Liver (tissue), 3 donors: ENCODE data around the gene RIOX2.

ENCODE experiments used
- EGR1 ChIP-seq, 2 donors: IDR thresholded peaks; 2 replicates each; pipeline ENCODE4 v1.6.1; 2016 to 2018; ENCODE audit warnings: antibody characterized with exemption in 2 of 2, low read depth in 2 of 2
- JUND ChIP-seq, 2 donors: IDR thresholded peaks; 2 replicates each; pipeline ENCODE4 v1.6.1; 2016; ENCODE audit warnings: antibody characterized with exemption in 2 of 2
- RAD21 ChIP-seq, 2 donors: IDR thresholded peaks; 2 replicates each; pipeline ENCODE4 v1.6.1; 2016; ENCODE audit warnings: antibody characterized with exemption in 2 of 2, mild to moderate bottlenecking in 2 of 2
- RXRA ChIP-seq, 2 donors: IDR thresholded peaks; 2 replicates each; pipeline ENCODE4 v1.6.1; 2017 to 2018; ENCODE audit warnings: antibody characterized with exemption in 2 of 2, mild to moderate bottlenecking in 1 of 2
- SP1 ChIP-seq: IDR thresholded peaks from 2 replicates; pipeline ENCODE4 v1.6.1; 2018; ENCODE audit warnings: antibody characterized with exemption, mild to moderate bottlenecking
- TAF1 ChIP-seq: conservative IDR thresholded peaks from 2 replicates; pipeline ENCODE4 v1.6.1; 2016; ENCODE audit warnings: antibody characterized with exemption, mild to moderate bottlenecking
- TF ChIP-seq, protein P1 (sequence below): IDR thresholded peaks from 2 replicates; pipeline ENCODE4 v1.6.1; 2016; ENCODE audit warnings: antibody characterized with exemption
- TF ChIP-seq, protein P2 (sequence below): fragments of 150-350 bp; IDR thresholded peaks from 2 replicates; pipeline ENCODE4 v1.5.1; 2017; ENCODE audit warnings: improper control_type of control experiment, low read depth, low read length; ENCODE audit not compliant: missing input control
- TF ChIP-seq, protein P3 (sequence below): IDR thresholded peaks from 2 replicates; pipeline ENCODE4 v1.6.1; 2016; ENCODE audit warnings: antibody characterized with exemption, mild to moderate bottlenecking
- TF ChIP-seq, protein P4 (sequence below): IDR thresholded peaks from 2 replicates; pipeline ENCODE4 v1.6.1; 2016; ENCODE audit warnings: antibody characterized with exemption
- donor health status: healthy.
- donor health status: healthy.

DNA sequence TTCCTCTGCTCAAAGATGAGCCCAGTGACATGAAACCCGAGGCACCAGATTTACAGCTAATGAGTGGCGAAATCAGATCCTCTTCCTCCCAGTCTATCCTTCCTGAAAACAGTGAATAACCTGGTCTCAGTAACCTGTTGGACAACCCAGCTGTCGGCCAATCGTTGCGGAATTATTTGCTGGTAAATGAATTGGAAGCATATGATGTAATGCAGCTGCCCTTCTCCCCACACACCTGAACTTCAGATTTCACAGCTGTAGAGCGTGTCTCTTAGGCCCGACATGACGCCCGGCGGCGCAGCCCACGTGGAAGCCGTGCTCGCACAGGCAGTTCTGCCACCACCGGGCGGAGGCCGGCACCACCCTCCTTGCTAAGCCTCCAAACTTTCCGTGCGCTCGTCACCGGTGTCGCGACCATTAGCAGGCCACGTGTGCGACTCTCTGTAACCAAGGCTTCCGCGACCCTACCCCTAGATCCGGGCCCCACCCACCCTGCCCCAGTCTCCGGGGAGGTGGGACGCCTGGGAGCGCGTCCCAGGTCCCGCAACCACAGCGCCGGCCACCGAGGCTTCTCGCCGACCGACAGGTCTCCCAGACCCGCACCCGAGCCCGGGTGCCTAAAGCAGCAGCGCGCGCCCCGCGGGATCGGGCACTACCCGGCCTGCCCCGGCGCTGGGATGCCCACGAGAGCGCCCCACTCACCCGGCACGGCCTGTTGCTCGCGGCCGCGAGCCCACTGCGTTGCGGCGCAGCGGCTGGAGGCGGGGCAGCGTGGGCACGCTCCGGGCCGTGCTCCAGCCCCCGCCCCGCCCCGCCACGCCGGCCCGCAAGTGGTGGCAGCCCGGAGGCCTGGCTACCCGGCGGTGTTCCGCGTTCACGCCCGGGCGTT is at the start of gene RIOX2:
- TF ChIP-seq, protein P1, sequence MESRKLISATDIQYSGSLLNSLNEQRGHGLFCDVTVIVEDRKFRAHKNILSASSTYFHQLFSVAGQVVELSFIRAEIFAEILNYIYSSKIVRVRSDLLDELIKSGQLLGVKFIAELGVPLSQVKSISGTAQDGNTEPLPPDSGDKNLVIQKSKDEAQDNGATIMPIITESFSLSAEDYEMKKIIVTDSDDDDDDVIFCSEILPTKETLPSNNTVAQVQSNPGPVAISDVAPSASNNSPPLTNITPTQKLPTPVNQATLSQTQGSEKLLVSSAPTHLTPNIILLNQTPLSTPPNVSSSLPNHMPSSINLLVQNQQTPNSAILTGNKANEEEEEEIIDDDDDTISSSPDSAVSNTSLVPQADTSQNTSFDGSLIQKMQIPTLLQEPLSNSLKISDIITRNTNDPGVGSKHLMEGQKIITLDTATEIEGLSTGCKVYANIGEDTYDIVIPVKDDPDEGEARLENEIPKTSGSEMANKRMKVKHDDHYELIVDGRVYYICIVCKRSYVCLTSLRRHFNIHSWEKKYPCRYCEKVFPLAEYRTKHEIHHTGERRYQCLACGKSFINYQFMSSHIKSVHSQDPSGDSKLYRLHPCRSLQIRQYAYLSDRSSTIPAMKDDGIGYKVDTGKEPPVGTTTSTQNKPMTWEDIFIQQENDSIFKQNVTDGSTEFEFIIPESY, result no peak
- TF ChIP-seq, protein P2, sequence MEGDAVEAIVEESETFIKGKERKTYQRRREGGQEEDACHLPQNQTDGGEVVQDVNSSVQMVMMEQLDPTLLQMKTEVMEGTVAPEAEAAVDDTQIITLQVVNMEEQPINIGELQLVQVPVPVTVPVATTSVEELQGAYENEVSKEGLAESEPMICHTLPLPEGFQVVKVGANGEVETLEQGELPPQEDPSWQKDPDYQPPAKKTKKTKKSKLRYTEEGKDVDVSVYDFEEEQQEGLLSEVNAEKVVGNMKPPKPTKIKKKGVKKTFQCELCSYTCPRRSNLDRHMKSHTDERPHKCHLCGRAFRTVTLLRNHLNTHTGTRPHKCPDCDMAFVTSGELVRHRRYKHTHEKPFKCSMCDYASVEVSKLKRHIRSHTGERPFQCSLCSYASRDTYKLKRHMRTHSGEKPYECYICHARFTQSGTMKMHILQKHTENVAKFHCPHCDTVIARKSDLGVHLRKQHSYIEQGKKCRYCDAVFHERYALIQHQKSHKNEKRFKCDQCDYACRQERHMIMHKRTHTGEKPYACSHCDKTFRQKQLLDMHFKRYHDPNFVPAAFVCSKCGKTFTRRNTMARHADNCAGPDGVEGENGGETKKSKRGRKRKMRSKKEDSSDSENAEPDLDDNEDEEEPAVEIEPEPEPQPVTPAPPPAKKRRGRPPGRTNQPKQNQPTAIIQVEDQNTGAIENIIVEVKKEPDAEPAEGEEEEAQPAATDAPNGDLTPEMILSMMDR, result no peak
- TF ChIP-seq RXRA (IDR thresholded peaks at IDR 0.05) (peak in 1 of 2 donors; percentile 15), TAF1 (no peak), RAD21 (IDR thresholded peaks at IDR 0.05) (peak; percentile 5 to 13), JUND (IDR thresholded peaks at IDR 0.05) (no peak), SP1 (peak; percentile 32), EGR1 (IDR thresholded peaks at IDR 0.05; ENCODE audit: low read depth in 2 of 2) (no peak)
- TF ChIP-seq, protein P3, sequence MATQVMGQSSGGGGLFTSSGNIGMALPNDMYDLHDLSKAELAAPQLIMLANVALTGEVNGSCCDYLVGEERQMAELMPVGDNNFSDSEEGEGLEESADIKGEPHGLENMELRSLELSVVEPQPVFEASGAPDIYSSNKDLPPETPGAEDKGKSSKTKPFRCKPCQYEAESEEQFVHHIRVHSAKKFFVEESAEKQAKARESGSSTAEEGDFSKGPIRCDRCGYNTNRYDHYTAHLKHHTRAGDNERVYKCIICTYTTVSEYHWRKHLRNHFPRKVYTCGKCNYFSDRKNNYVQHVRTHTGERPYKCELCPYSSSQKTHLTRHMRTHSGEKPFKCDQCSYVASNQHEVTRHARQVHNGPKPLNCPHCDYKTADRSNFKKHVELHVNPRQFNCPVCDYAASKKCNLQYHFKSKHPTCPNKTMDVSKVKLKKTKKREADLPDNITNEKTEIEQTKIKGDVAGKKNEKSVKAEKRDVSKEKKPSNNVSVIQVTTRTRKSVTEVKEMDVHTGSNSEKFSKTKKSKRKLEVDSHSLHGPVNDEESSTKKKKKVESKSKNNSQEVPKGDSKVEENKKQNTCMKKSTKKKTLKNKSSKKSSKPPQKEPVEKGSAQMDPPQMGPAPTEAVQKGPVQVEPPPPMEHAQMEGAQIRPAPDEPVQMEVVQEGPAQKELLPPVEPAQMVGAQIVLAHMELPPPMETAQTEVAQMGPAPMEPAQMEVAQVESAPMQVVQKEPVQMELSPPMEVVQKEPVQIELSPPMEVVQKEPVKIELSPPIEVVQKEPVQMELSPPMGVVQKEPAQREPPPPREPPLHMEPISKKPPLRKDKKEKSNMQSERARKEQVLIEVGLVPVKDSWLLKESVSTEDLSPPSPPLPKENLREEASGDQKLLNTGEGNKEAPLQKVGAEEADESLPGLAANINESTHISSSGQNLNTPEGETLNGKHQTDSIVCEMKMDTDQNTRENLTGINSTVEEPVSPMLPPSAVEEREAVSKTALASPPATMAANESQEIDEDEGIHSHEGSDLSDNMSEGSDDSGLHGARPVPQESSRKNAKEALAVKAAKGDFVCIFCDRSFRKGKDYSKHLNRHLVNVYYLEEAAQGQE, result no peak
- TF ChIP-seq, protein P4, sequence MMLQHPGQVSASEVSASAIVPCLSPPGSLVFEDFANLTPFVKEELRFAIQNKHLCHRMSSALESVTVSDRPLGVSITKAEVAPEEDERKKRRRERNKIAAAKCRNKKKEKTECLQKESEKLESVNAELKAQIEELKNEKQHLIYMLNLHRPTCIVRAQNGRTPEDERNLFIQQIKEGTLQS, result no peak
